Measurements from ENCODE around the gene NFIB. TPM values are rescaled to one million over a fixed set of nuclear protein-coding genes. Genes with fewer than 3 reads are reported as not detected.

The NFIB gene
- polyA plus RNA-seq, 2 of the 4 experiments (the other 2 are of a cell fraction), result 10.7 to 21.7 TPM

DNA sequence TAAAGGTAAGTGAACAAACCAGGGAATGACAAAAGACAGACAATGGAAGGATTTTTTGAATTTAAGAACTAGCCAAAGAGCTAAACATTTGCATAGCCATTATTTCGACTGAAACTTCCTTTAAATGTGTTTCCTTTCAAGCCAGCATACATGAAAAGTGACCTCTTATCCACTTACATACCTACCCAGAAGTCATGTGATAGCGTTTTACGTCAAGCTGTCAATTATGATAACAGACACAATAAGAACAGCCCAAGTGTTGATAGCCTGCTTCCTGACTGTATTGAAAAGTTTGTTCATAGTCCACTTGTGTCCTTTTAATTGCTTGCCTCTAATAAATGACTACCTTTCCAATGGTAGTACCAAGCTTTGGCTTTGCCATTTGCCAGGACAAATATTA is 206.0 kb downstream of the NFIB start:
- CTCF ChIA-PET, result no interaction called here

GRCh38 chr9:14107495-14107894 is 206.4 kb downstream of the NFIB start:
- Histone ChIP-seq H3K4me2 (no peak overlapping the region), H3K4me1 (no peaks in the 10 kb centered on the region), H3K4me3 (no peak overlapping the region), H3K27ac (no peak overlapping the region), H3K9me3 (no peaks in the 10 kb centered on the region)
- ChIA-PET CTCF (no interaction called here), POLR2A (no interaction called here)
- no peak for FAIRE-seq
- no peak for DNase-seq (ENCODE audit: low read depth in 1 of 2, low spot score in 1 of 2)
- ATAC-seq, result no peak
- TF ChIP-seq SMC3 (IDR thresholded peaks at IDR 0.05) (no peak), BHLHE40 (IDR thresholded peaks at IDR 0.05; ENCODE audit: low read depth, low read length) (no peak), KDM1A (IDR thresholded peaks at IDR 0.05; ENCODE audit: low read depth) (no peak), HES2 (IDR thresholded peaks at IDR 0.05) (no peak), PHF8 (IDR thresholded peaks at IDR 0.05; ENCODE audit: borderline replicate concordance, low read depth) (no peak), JUN (IDR thresholded peaks at IDR 0.05) (no peak), TFCP2L1 (CRISPR knock-in tag; IDR thresholded peaks at IDR 0.05) (no peak), FOSB (CRISPR knock-in tag; IDR thresholded peaks at IDR 0.05) (no peak), MAFK (IDR thresholded peaks at IDR 0.05; ENCODE audit: partially characterized antibody) (no peak), POLR2AphosphoS2 (conservative IDR thresholded peaks at IDR 0.05; ENCODE audit: low read length) (no peak), SREBF2 (IDR thresholded peaks at IDR 0.05) (no peak), GATA3 (IDR thresholded peaks at IDR 0.05; ENCODE audit: borderline replicate concordance) (no peak), HEYL (CRISPR knock-in tag; IDR thresholded peaks at IDR 0.05) (no peak)
- TF ChIP-seq, protein P1, sequence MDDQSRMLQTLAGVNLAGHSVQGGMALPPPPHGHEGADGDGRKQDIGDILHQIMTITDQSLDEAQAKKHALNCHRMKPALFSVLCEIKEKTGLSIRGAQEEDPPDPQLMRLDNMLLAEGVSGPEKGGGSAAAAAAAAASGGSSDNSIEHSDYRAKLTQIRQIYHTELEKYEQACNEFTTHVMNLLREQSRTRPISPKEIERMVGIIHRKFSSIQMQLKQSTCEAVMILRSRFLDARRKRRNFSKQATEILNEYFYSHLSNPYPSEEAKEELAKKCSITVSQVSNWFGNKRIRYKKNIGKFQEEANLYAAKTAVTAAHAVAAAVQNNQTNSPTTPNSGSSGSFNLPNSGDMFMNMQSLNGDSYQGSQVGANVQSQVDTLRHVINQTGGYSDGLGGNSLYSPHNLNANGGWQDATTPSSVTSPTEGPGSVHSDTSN (IDR thresholded peaks at IDR 0.05), result no peak

More for the DNA sequence above, 206.0 kb downstream of the NFIB start:
- no peak for FAIRE-seq
- Histone ChIP-seq H3K4me2 (no peak overlapping the region), H3K4me3 (no peak overlapping the region), H3K4me1 (no peaks in the 10 kb centered on the region), H3K27ac (no peak overlapping the region), H3K9me3 (no peaks in the 10 kb centered on the region)
- no peak for TF ChIP-seq FOXS1 (CRISPR knock-in tag; IDR thresholded peaks at IDR 0.05)
- TF ChIP-seq CBX2 (IDR thresholded peaks at IDR 0.05; ENCODE audit: borderline replicate concordance, low read depth), result no peak
- TF ChIP-seq, protein P2, sequence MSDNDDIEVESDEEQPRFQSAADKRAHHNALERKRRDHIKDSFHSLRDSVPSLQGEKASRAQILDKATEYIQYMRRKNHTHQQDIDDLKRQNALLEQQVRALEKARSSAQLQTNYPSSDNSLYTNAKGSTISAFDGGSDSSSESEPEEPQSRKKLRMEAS (IDR thresholded peaks at IDR 0.05), result no peak
- no peak for TF ChIP-seq CBX8 (IDR thresholded peaks at IDR 0.05)
- DNase-seq (ENCODE audit: low read depth in 1 of 2, low spot score in 1 of 2), result no peak
- POLR2A ChIA-PET, result no interaction called here
- WGBS (ENCODE audit: missing lambda C conversion rate), result 87% methylated on average over 3 of the region's 3 CpGs
- ATAC-seq, result no peak

DNA sequence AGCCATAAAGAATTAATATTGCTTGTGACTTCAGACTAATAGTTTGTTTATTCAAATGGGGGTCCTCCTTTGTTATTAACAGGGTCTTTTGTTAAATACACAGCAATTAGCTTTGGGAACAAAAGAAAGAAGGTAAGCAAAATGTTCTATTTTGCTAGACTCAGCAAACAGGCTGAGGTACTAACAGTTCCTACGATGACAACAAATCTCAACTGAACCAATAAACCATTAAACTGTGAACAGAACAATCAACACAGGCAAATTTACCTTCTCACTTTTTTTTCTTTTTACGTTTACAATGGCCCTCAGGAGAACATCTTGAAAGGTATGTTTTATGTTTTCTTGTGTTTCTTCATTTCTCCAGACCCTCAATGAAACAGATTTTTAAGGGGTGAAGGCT is 207.2 kb downstream of the NFIB start:
- no peak for DNase-seq (ENCODE audit: low read depth in 1 of 2, low spot score in 1 of 2)
- CTCF ChIA-PET, result no interaction called here
- no peak for FAIRE-seq

GRCh38 chr9:14104496-14104895 is 209.4 kb downstream of the NFIB start:
- Histone ChIP-seq H3K27ac (no peak overlapping the region), H3K4me3 (no peak overlapping the region), H3K9me3 (no peaks in the 10 kb centered on the region), H3K4me1 (0 out of 3 replicates have a peak, but pooled peaks cover 5% of the 10 kb centered on the region), H3K4me2 (no peak overlapping the region)
- no peak for DNase-seq (ENCODE audit: low read depth in 1 of 2, low spot score in 1 of 2)
- no peak for FAIRE-seq
- no peak for ATAC-seq
- POLR2A ChIA-PET, result no interaction called here
- 81% methylated on average over 3 of the region's 3 CpGs for WGBS (ENCODE audit: missing lambda C conversion rate)
- CTCF ChIA-PET, result no interaction called here
- no peak for TF ChIP-seq SREBF2 (IDR thresholded peaks at IDR 0.05)
- TF ChIP-seq ZNF302 (CRISPR knock-in tag; IDR thresholded peaks at IDR 0.05), result no peak
- no peak for TF ChIP-seq HOXA7 (CRISPR knock-in tag; IDR thresholded peaks at IDR 0.05)
- no peak for TF ChIP-seq ZSCAN20 (CRISPR knock-in tag; IDR thresholded peaks at IDR 0.05)
- no peak for TF ChIP-seq EHMT2 (IDR thresholded peaks at IDR 0.05; ENCODE audit: low read depth)
- TF ChIP-seq, protein P1 (IDR thresholded peaks at IDR 0.05), result no peak
- TF ChIP-seq CBX2 (IDR thresholded peaks at IDR 0.05; ENCODE audit: borderline replicate concordance, low read depth), result no peak
- no peak for TF ChIP-seq RFX5 (IDR thresholded peaks at IDR 0.05)
- no peak for TF ChIP-seq RCOR1 (IDR thresholded peaks at IDR 0.05; ENCODE audit: low read depth, low read length)
- no peak for TF ChIP-seq HDAC2 (IDR thresholded peaks at IDR 0.05)
- TF ChIP-seq USF2 (IDR thresholded peaks at IDR 0.05), result no peak

More for the DNA sequence above, 207.2 kb downstream of the NFIB start:
- Histone ChIP-seq H3K4me2 (no peak overlapping the region), H3K9me3 (no peaks in the 10 kb centered on the region), H3K4me3 (no peak overlapping the region), H3K4me1 (0 out of 3 replicates have a peak, but pooled peaks cover 2% of the 10 kb centered on the region), H3K27ac (no peak overlapping the region)
- ATAC-seq, result no peak
- POLR2A ChIA-PET, result no interaction called here
- 91% methylated on average over 2 of the region's 2 CpGs for WGBS (ENCODE audit: missing lambda C conversion rate)
- TF ChIP-seq CBX8 (IDR thresholded peaks at IDR 0.05) (no peak), USF2 (IDR thresholded peaks at IDR 0.05) (no peak), HDAC2 (IDR thresholded peaks at IDR 0.05) (no peak)

Measured in A549 (cell line).